HG03159 (cell line): ENCODE data around the gene TESPA1.
"Not testable (repeated sequence)": the region's sequence is repeated elsewhere in the genome, so short reads cannot be mapped to it uniquely, and the experiment has no call there.

Source experiments
- ATAC-seq: cut with Tn5 transposase; IDR thresholded peaks from one replicate; pipeline ENCODE4 v1.9.1; 2021; ENCODE audit warnings: mild to moderate bottlenecking, moderate library complexity; ENCODE audit not compliant: unreplicated experiment

The TESPA1 gene

GRCh38 chr12:54949073-54949711 lies 35.4 kb downstream of the TESPA1 start:
- ATAC-seq, result no peak

GRCh38 chr12:54948171-54948570 lies 36.4 kb downstream of the TESPA1 start:
- ATAC-seq, result no peak

- no peak for ATAC-seq
These were observed 39.5 kb downstream of the TESPA1 start for GRCh38 chr12:54945082-54945481.

GRCh38 chr12:54943292-54943691 lies 41.3 kb downstream of the TESPA1 start:
- not testable (repeated sequence) for ATAC-seq

GRCh38 chr12:54941659-54942058 lies 42.9 kb downstream of the TESPA1 start:
- ATAC-seq, result no peak

- no peak for ATAC-seq
These were observed 43.7 kb downstream of the TESPA1 start for GRCh38 chr12:54940727-54941315.

- ATAC-seq, result no peak
These were observed 46.6 kb downstream of the TESPA1 start for GRCh38 chr12:54937929-54938328.

- ATAC-seq, result no peak
These were observed 47.2 kb downstream of the TESPA1 start for GRCh38 chr12:54937376-54937775.

GRCh38 chr12:54936736-54937135 lies 47.8 kb downstream of the TESPA1 start:
- ATAC-seq, result no peak

- peak; percentile 97 for ATAC-seq
These were observed 49.2 kb downstream of the TESPA1 start for GRCh38 chr12:54935235-54935951.

- ATAC-seq, result no peak
These were observed 50.1 kb downstream of the TESPA1 start for GRCh38 chr12:54934419-54934818.

- no peak for ATAC-seq
These were observed 51.2 kb downstream of the TESPA1 start for GRCh38 chr12:54933376-54933775.

- no peak for ATAC-seq
These were observed 51.9 kb downstream of the TESPA1 start for GRCh38 chr12:54932691-54933090.

- no peak for ATAC-seq
These were observed 52.5 kb downstream of the TESPA1 start for GRCh38 chr12:54932038-54932437.

GRCh38 chr12:54929998-54930397 lies 54.6 kb downstream of the TESPA1 start:
- no peak for ATAC-seq

- no peak for ATAC-seq
These were observed 58.3 kb downstream of the TESPA1 start for GRCh38 chr12:54926246-54926645.

- ATAC-seq, result no peak
These were observed 59.4 kb downstream of the TESPA1 start for GRCh38 chr12:54924972-54925707.

- no peak for ATAC-seq
These were observed 67.5 kb downstream of the TESPA1 start for GRCh38 chr12:54917001-54917488.
